ENCODE data around the gene PPP1R1B. TPM values are rescaled to one million over a fixed set of nuclear protein-coding genes. Genes with fewer than 3 reads are reported as not detected.

The PPP1R1B gene
- total RNA-seq, 2 experiments from 2014 or later, result not detected

GRCh38 chr17:39595928-39596510 lies 30.7 kb upstream of the PPP1R1B start:
- Histone ChIP-seq H3K9me2 (ENCODE audit: insufficient read depth, low read length) (no peaks in the 10 kb centered on the region), H3K79me2 (ENCODE audit: insufficient read depth, low read depth, low read length) (no peaks in the 10 kb centered on the region), H3K4me3 (ENCODE audit: low read depth, low read length, poor library complexity, severe bottlenecking) (no peak overlapping the region), H2AFZ (ENCODE audit: low read length) (no peak overlapping the region), H3K4me2 (ENCODE audit: low read length) (no peak overlapping the region), H3K4me1 (ENCODE audit: insufficient read depth, low read length, poor library complexity, severe bottlenecking) (no peaks in the 10 kb centered on the region), H4K20me1 (ENCODE audit: insufficient read depth, low read length) (no peaks in the 10 kb centered on the region), H3K36me3 (ENCODE audit: insufficient read depth, low read length) (no peaks in the 10 kb centered on the region), H3K9me3 (ENCODE audit: low read length) (no peaks in the 10 kb centered on the region), H3K27ac (ENCODE audit: low read depth, low read length, poor library complexity, severe bottlenecking) (no peak overlapping the region)
- CTCF ChIA-PET (ENCODE audit: unreplicated experiment), result no interaction called here
- no TSS peak for BruUV-seq (replicated peaks)
- TF ChIP-seq, protein P1, sequence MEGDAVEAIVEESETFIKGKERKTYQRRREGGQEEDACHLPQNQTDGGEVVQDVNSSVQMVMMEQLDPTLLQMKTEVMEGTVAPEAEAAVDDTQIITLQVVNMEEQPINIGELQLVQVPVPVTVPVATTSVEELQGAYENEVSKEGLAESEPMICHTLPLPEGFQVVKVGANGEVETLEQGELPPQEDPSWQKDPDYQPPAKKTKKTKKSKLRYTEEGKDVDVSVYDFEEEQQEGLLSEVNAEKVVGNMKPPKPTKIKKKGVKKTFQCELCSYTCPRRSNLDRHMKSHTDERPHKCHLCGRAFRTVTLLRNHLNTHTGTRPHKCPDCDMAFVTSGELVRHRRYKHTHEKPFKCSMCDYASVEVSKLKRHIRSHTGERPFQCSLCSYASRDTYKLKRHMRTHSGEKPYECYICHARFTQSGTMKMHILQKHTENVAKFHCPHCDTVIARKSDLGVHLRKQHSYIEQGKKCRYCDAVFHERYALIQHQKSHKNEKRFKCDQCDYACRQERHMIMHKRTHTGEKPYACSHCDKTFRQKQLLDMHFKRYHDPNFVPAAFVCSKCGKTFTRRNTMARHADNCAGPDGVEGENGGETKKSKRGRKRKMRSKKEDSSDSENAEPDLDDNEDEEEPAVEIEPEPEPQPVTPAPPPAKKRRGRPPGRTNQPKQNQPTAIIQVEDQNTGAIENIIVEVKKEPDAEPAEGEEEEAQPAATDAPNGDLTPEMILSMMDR (conservative IDR thresholded peaks at IDR 0.05; ENCODE audit: low read length), result no peak
- TF ChIP-seq EZH2phosphoT487 (IDR thresholded peaks at IDR 0.05; ENCODE audit: borderline replicate concordance, low read depth, low read length), result no peak
- POLR2A ChIA-PET, result no interaction called here
- no peak for DNase-seq (ENCODE audit: low spot score)
- intact Hi-C loops (cut with micrococcal nuclease; ENCODE audit: unreplicated experiment), result no loop called here

- no peaks in the 10 kb centered on the region for H3K36me3 ChIP-seq (ENCODE audit: insufficient read depth, low read length)
- no peak for DNase-seq (ENCODE audit: low spot score)
- no peaks in the 10 kb centered on the region for H3K9me3 ChIP-seq (ENCODE audit: low read length)
- POLR2A ChIA-PET, result no interaction called here
- no peaks in the 10 kb centered on the region for H3K4me1 ChIP-seq (ENCODE audit: insufficient read depth, low read length, poor library complexity, severe bottlenecking)
- no peak for TF ChIP-seq EZH2phosphoT487 (IDR thresholded peaks at IDR 0.05; ENCODE audit: borderline replicate concordance, low read depth, low read length)
- TF ChIP-seq, protein P1 (conservative IDR thresholded peaks at IDR 0.05; ENCODE audit: low read length), result no peak
- CTCF ChIA-PET (ENCODE audit: unreplicated experiment), result no interaction called here
- intact Hi-C loops (cut with micrococcal nuclease; ENCODE audit: unreplicated experiment), result no loop called here
- no TSS peak for BruUV-seq (replicated peaks)
- H2AFZ ChIP-seq (ENCODE audit: low read length), result no peak overlapping the region
- no peak overlapping the region for H3K4me2 ChIP-seq (ENCODE audit: low read length)
- H4K20me1 ChIP-seq (ENCODE audit: insufficient read depth, low read length), result no peaks in the 10 kb centered on the region
- H3K79me2 ChIP-seq (ENCODE audit: insufficient read depth, low read depth, low read length), result no peaks in the 10 kb centered on the region
- H3K9me2 ChIP-seq (ENCODE audit: insufficient read depth, low read length), result no peaks in the 10 kb centered on the region
- no peak overlapping the region for H3K27ac ChIP-seq (ENCODE audit: low read depth, low read length, poor library complexity, severe bottlenecking)
- H3K4me3 ChIP-seq (ENCODE audit: low read depth, low read length, poor library complexity, severe bottlenecking), result no peak overlapping the region
Observed at GRCh38 chr17:39596543-39597267, 30.0 kb upstream of the PPP1R1B start.

GRCh38 chr17:39597372-39598046 lies 29.2 kb upstream of the PPP1R1B start:
- ChIA-PET CTCF (ENCODE audit: unreplicated experiment) (no interaction called here), POLR2A (no interaction called here)
- DNase-seq (ENCODE audit: low spot score), result no peak
- H4K20me1 ChIP-seq (ENCODE audit: insufficient read depth, low read length), result no peaks in the 10 kb centered on the region
- no peak overlapping the region for H3K27ac ChIP-seq (ENCODE audit: low read depth, low read length, poor library complexity, severe bottlenecking)
- no peaks in the 10 kb centered on the region for H3K79me2 ChIP-seq (ENCODE audit: insufficient read depth, low read depth, low read length)
- no peak overlapping the region for H3K4me2 ChIP-seq (ENCODE audit: low read length)
- no TSS peak for BruUV-seq (replicated peaks)
- H2AFZ ChIP-seq (ENCODE audit: low read length), result no peak overlapping the region
- intact Hi-C loops (cut with micrococcal nuclease; ENCODE audit: unreplicated experiment), result no loop called here
- TF ChIP-seq, protein P1 (conservative IDR thresholded peaks at IDR 0.05; ENCODE audit: low read length), result no peak
- no peak for TF ChIP-seq EZH2phosphoT487 (IDR thresholded peaks at IDR 0.05; ENCODE audit: borderline replicate concordance, low read depth, low read length)
- no peaks in the 10 kb centered on the region for H3K9me3 ChIP-seq (ENCODE audit: low read length)
- no peaks in the 10 kb centered on the region for H3K4me1 ChIP-seq (ENCODE audit: insufficient read depth, low read length, poor library complexity, severe bottlenecking)
- no peaks in the 10 kb centered on the region for H3K36me3 ChIP-seq (ENCODE audit: insufficient read depth, low read length)
- H3K4me3 ChIP-seq (ENCODE audit: low read depth, low read length, poor library complexity, severe bottlenecking), result no peak overlapping the region
- H3K9me2 ChIP-seq (ENCODE audit: insufficient read depth, low read length), result no peaks in the 10 kb centered on the region

All from OCI-LY7 (cell line).